ENCODE measurements around the gene CRACR2B.

The CRACR2B gene

DNA sequence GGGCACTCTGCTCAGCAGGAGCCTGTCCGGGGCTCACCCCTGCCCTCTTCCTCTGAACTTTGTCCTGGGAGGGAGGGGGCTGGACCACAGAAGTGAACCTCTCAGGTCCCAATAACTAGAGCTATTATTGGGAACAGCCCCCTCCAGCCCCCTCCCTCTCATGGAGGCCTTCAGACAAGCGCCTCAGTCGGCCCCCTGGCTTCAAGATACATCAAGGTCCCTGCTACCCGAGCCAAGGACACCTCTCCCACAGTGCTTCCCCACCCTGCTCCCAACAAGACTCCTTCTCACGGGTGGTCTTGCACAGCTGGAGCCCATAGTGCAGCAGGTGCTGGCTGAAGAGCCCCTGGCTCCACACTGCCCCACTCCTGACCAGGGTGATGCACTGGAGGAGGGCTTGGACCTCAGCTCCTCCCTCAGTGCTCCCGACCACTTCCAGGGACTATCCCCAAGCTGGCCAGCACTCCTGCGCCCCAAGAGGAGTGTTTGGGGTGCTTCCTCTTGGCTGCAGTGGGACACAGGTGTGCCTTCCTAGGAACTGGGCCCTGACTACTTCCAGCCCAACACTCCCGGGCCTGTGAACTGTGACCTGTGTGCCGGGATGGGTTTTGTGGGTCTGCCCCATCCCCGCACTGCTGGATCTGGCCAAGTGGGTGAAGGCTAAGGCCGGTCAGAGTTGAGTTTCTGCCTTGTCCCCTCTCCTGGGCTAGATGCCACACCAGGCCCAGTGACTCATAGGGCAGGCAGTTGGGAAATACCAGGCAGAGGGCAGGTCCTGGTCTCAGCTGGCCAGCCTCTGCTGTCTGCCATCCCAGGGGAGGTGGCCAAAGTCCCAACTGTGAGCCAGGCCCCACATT lies 6.8 kb upstream of the CRACR2B start:
- Histone ChIP-seq H3K4me1 (ENCODE audit: control insufficient read depth, insufficient read depth, low read length) (peaks cover 12% of the 10 kb centered on the region), H3K27ac (ENCODE audit: insufficient read depth, low read depth, low read length, poor library complexity, severe bottlenecking) (no peak overlapping the region), H3K36me3 (ENCODE audit: control insufficient read depth, insufficient read depth, low read length) (peaks cover 9% of the 10 kb centered on the region), H3K27me3 (ENCODE audit: control insufficient read depth, insufficient read depth, low read length, poor library complexity, severe bottlenecking) (peaks cover 5% of the 10 kb centered on the region), H3K9me3 (ENCODE audit: control insufficient read depth, low read length) (no peaks in the 10 kb centered on the region), H3K4me3 (ENCODE audit: insufficient read depth, low read depth, low read length) (peak overlapping the region; percentile 58)
- WGBS, 2 experiments, result 88% methylated on average over 11 of the region's 11 CpGs

- H3K4me1 ChIP-seq (ENCODE audit: control insufficient read depth, insufficient read depth, low read length), result peaks cover 12% of the 10 kb centered on the region
- H3K27ac ChIP-seq (ENCODE audit: insufficient read depth, low read depth, low read length, poor library complexity, severe bottlenecking), result no peak overlapping the region
- no peak overlapping the region for H3K4me3 ChIP-seq (ENCODE audit: insufficient read depth, low read depth, low read length)
- WGBS, 2 experiments, result 94% methylated on average over 22 of the region's 22 CpGs
- no peaks in the 10 kb centered on the region for H3K9me3 ChIP-seq (ENCODE audit: control insufficient read depth, low read length)
- peaks cover 13% of the 10 kb centered on the region for H3K27me3 ChIP-seq (ENCODE audit: control insufficient read depth, insufficient read depth, low read length, poor library complexity, severe bottlenecking)
- H3K36me3 ChIP-seq (ENCODE audit: control insufficient read depth, insufficient read depth, low read length), result peaks cover 9% of the 10 kb centered on the region
Measured at GRCh38 chr11:821512-822371, 6.0 kb upstream of the CRACR2B start.

DNA sequence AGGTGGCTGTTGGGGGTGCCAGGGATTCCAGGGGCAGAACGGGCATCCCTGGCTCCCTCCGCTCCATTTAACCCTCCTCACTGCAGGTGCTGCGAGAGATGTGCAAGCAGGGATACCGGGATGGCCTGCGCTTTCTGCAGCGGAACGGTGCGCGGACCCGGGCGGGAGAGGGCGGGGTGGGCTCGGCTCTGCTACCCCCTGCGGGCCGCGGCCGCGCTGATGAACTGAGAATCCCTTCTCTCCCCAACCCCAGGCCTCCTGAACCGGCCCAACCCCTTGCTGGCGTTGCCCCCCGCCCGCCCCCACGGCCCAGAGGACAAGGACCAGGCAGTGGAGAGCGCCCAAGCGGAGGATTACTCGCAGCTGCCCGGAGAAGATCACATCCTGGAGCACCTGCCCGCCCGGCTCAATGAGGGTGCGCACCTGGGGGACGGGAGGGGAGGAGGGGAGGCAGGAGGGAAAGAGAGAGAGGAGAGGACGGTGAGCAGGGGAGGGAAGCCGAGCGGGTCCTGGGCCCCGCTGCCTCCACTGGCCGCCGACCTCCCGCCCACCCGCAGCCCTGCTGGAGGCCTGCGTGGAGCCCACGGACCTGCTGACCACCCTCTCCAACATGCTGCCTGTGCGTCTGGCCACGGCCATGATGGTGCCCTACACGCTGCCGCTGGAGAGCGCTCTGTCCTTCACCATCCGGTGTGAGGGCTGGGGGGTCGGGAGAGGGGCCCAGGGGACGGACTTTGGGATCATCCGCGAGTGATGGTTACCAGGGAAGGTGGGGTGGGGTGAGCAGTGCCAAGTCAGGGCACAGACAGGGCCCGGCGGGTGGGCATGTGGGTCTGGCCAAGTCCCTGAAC lies 4.1 kb upstream of the CRACR2B start:
- H3K36me3 ChIP-seq (ENCODE audit: control insufficient read depth, insufficient read depth, low read length), result peaks cover 9% of the 10 kb centered on the region
- H3K4me3 ChIP-seq (ENCODE audit: insufficient read depth, low read depth, low read length), result no peak overlapping the region
- 93% methylated on average over 53 of the region's 53 CpGs for WGBS, 2 experiments
- peaks cover 32% of the 10 kb centered on the region for H3K27me3 ChIP-seq (ENCODE audit: control insufficient read depth, insufficient read depth, low read length, poor library complexity, severe bottlenecking)
- H3K9me3 ChIP-seq (ENCODE audit: control insufficient read depth, low read length), result no peaks in the 10 kb centered on the region
- peaks cover 28% of the 10 kb centered on the region for H3K4me1 ChIP-seq (ENCODE audit: control insufficient read depth, insufficient read depth, low read length)
- H3K27ac ChIP-seq (ENCODE audit: insufficient read depth, low read depth, low read length, poor library complexity, severe bottlenecking), result no peak overlapping the region

DNA sequence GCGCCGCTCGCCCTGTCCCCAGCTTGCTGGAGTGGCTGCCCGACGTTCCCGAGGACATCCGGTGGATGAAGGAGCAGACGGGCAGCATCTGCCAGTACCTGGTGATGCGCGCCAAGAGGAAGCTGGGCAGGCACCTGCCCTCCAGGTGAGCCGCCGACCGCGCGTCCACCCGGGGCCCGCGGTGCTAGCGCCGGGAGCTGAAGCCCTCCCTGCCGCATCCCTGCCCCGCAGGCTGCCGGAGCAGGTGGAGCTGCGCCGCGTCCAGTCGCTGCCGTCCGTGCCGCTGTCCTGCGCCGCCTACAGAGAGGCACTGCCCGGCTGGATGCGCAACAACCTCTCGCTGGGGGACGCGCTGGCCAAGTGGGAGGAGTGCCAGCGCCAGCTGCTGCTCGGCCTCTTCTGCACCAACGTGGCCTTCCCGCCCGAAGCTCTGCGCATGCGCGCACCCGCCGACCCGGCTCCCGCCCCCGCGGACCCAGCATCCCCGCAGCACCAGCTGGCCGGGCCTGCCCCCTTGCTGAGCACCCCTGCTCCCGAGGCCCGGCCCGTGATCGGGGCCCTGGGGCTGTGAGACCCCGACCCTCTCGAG lies 3.3 kb upstream of the CRACR2B start:
- Histone ChIP-seq H3K4me1 (ENCODE audit: control insufficient read depth, insufficient read depth, low read length) (peaks cover 31% of the 10 kb centered on the region), H3K9me3 (ENCODE audit: control insufficient read depth, low read length) (no peaks in the 10 kb centered on the region), H3K27me3 (ENCODE audit: control insufficient read depth, insufficient read depth, low read length, poor library complexity, severe bottlenecking) (peaks cover 40% of the 10 kb centered on the region), H3K27ac (ENCODE audit: insufficient read depth, low read depth, low read length, poor library complexity, severe bottlenecking) (no peak overlapping the region), H3K4me3 (ENCODE audit: insufficient read depth, low read depth, low read length) (no peak overlapping the region), H3K36me3 (ENCODE audit: control insufficient read depth, insufficient read depth, low read length) (peaks cover 9% of the 10 kb centered on the region)
- 96 to 97% methylated on average over 59 of the region's 59 CpGs for WGBS, 2 experiments

DNA sequence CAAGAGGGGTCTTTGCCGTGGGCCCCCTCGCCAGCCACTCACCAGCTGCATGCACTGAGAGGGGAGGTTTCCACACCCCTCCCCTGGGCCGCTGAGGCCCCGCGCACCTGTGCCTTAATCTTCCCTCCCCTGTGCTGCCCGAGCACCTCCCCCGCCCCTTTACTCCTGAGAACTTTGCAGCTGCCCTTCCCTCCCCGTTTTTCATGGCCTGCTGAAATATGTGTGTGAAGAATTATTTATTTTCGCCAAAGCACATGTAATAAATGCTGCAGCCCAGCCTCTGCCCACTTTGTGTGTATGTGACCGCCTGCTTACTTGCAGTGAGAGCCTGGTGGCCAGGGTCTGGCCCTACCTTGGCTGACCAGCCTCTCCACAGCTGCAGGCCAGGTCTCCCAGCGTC lies 2.8 kb upstream of the CRACR2B start:
- Histone ChIP-seq H3K4me1 (ENCODE audit: control insufficient read depth, insufficient read depth, low read length) (peaks cover 36% of the 10 kb centered on the region), H3K27me3 (ENCODE audit: control insufficient read depth, insufficient read depth, low read length, poor library complexity, severe bottlenecking) (peaks cover 45% of the 10 kb centered on the region), H3K36me3 (ENCODE audit: control insufficient read depth, insufficient read depth, low read length) (peaks cover 9% of the 10 kb centered on the region), H3K9me3 (ENCODE audit: control insufficient read depth, low read length) (no peaks in the 10 kb centered on the region), H3K27ac (ENCODE audit: insufficient read depth, low read depth, low read length, poor library complexity, severe bottlenecking) (no peak overlapping the region), H3K4me3 (ENCODE audit: insufficient read depth, low read depth, low read length) (no peak overlapping the region)
- 89 to 90% methylated on average over 10 to 11 of the region's 11 CpGs for WGBS, 2 experiments

DNA sequence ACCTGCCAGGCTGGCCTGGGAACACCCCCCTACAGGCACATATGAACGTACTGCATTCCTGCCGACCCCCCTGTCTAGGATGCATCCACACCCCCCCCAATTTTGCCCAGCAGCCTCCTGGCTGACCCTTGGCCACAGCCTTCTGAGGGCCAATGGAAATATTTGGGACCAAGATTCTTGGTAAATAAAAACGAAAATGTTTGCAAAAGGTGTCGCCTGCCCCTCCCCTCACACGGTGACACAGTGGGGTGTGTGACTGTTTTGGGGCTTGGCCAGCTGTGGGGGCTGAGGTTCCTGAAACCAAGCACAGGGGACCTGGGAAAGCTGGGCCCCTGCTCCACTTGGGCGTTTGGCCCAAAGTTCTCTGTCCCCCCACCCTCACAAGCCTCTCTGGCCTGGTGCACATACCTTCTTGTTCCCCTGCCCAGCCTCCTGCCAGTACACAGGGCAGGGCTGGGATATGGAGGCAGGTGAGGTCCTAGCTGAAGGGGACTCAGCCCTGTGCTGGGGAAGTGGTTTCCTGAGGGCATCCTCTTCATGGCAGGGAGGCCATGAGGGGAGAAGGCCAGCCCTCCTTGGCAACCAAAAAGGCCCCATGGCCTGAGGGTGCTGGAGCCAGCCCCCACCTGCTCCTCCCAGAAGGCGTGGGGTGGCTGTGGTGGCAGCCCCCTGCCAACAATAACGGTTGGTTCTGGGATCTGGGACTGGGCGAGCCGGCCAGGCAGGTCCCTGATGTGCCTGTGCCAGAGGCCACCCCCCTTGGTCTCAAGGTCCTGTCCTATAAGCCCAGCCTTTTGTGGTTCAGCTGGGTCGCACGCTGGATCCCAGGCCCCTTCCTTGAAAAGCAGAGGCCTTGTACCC lies 2.1 kb upstream of the CRACR2B start:
- WGBS, 2 experiments, result 90% methylated on average over 12 of the region's 12 CpGs
- Histone ChIP-seq H3K4me1 (ENCODE audit: control insufficient read depth, insufficient read depth, low read length) (peaks cover 37% of the 10 kb centered on the region), H3K36me3 (ENCODE audit: control insufficient read depth, insufficient read depth, low read length) (peaks cover 9% of the 10 kb centered on the region), H3K9me3 (ENCODE audit: control insufficient read depth, low read length) (no peaks in the 10 kb centered on the region), H3K27ac (ENCODE audit: insufficient read depth, low read depth, low read length, poor library complexity, severe bottlenecking) (no peak overlapping the region), H3K4me3 (ENCODE audit: insufficient read depth, low read depth, low read length) (no peak overlapping the region), H3K27me3 (ENCODE audit: control insufficient read depth, insufficient read depth, low read length, poor library complexity, severe bottlenecking) (peaks cover 52% of the 10 kb centered on the region)

DNA sequence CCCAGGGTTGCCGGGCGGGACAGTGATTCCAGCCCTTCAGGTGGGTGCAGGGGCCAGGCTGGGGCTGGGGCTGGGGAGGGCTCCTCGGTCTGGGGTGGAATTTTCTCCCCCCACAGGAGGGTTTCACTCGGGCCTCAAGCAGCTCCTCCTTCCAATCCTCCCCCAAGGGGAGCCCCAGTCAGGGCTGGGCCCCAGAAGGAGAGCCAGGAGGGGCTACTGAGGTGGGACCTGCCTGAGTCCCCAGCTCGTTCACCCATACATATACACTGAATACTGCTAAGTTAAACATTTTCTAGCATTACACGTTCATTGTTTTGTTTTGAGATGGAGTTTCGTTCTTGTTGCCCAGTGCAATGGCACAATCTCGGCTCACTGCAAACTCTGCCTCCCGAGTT lies 1.5 kb upstream of the CRACR2B start:
- peaks cover 40% of the 10 kb centered on the region for H3K4me1 ChIP-seq (ENCODE audit: control insufficient read depth, insufficient read depth, low read length)
- peaks cover 9% of the 10 kb centered on the region for H3K36me3 ChIP-seq (ENCODE audit: control insufficient read depth, insufficient read depth, low read length)
- H3K4me3 ChIP-seq (ENCODE audit: insufficient read depth, low read depth, low read length), result no peak overlapping the region
- no peak overlapping the region for H3K27ac ChIP-seq (ENCODE audit: insufficient read depth, low read depth, low read length, poor library complexity, severe bottlenecking)
- H3K9me3 ChIP-seq (ENCODE audit: control insufficient read depth, low read length), result no peaks in the 10 kb centered on the region
- H3K27me3 ChIP-seq (ENCODE audit: control insufficient read depth, insufficient read depth, low read length, poor library complexity, severe bottlenecking), result peaks cover 58% of the 10 kb centered on the region
- 83 to 89% methylated on average over 9 of the region's 9 CpGs for WGBS, 2 experiments

- H3K27ac ChIP-seq (ENCODE audit: insufficient read depth, low read depth, low read length, poor library complexity, severe bottlenecking), result no peak overlapping the region
- H3K9me3 ChIP-seq (ENCODE audit: control insufficient read depth, low read length), result no peaks in the 10 kb centered on the region
- peaks cover 9% of the 10 kb centered on the region for H3K36me3 ChIP-seq (ENCODE audit: control insufficient read depth, insufficient read depth, low read length)
- peaks cover 64% of the 10 kb centered on the region for H3K27me3 ChIP-seq (ENCODE audit: control insufficient read depth, insufficient read depth, low read length, poor library complexity, severe bottlenecking)
- WGBS, 2 experiments, result 4 to 5% methylated on average over 22 of the region's 22 CpGs
- peaks cover 45% of the 10 kb centered on the region for H3K4me1 ChIP-seq (ENCODE audit: control insufficient read depth, insufficient read depth, low read length)
- H3K4me3 ChIP-seq (ENCODE audit: insufficient read depth, low read depth, low read length), result peak overlapping the region; percentile 39
Measured at GRCh38 chr11:826836-827145, 928 bp upstream of the CRACR2B start.

Data from ectodermal cell (in vitro differentiated cells).